AG08395 (cell line): ENCODE results near the gene TLN1.

Experiments
- DNase-seq: peaks from one replicate; pipeline ENCODE4 v3.0.0; 2012; ENCODE audit warnings: mixed read lengths, low spot score

Gene TLN1

GRCh38 chr9:35732185-35732799 is at the start of gene TLN1, which contains the start of gene CREB3:
Gene TLN1, minus strand, starts transcription at chr9:35732195. Its CDS starts 6,501 bp downstream, at chr9:35725694.
Gene CREB3, plus strand, starts transcription at chr9:35732666. Its CDS starts 107 bp downstream, at chr9:35732773.
- peak; percentile 97 for DNase-seq

GRCh38 chr9:35781066-35781465 is 49.1 kb upstream of the TLN1 start:
- no peak for DNase-seq

GRCh38 chr9:35778496-35778895 is 46.5 kb upstream of the TLN1 start:
- DNase-seq: no peak

GRCh38 chr9:35776018-35776417 is 44.0 kb upstream of the TLN1 start:
- DNase-seq: no peak

GRCh38 chr9:35774907-35775635 is 43.1 kb upstream of the TLN1 start:
- DNase-seq: no peak

- no peak for DNase-seq
These were observed 39.9 kb upstream of the TLN1 start for GRCh38 chr9:35771943-35772342.

- DNase-seq: no peak
These were observed 39.5 kb upstream of the TLN1 start for GRCh38 chr9:35771534-35771933.

GRCh38 chr9:35771075-35771433 is 39.1 kb upstream of the TLN1 start:
- no peak for DNase-seq

GRCh38 chr9:35769763-35770162 is 37.8 kb upstream of the TLN1 start:
- no peak for DNase-seq

GRCh38 chr9:35767458-35767857 is 35.5 kb upstream of the TLN1 start:
- DNase-seq: no peak

GRCh38 chr9:35766997-35767396 is 35.0 kb upstream of the TLN1 start:
- DNase-seq: no peak

- no peak for DNase-seq
These were observed 31.8 kb upstream of the TLN1 start for GRCh38 chr9:35763803-35764202.

GRCh38 chr9:35763181-35763580 is 31.2 kb upstream of the TLN1 start:
- DNase-seq: no peak

GRCh38 chr9:35760651-35761050 is 28.7 kb upstream of the TLN1 start:
- DNase-seq: no peak

- DNase-seq: no peak
These were observed 27.8 kb upstream of the TLN1 start for GRCh38 chr9:35759795-35760194.

GRCh38 chr9:35758475-35759050 is 26.6 kb upstream of the TLN1 start:
- DNase-seq: no peak

GRCh38 chr9:35757892-35758275 is 25.9 kb upstream of the TLN1 start:
- DNase-seq: no peak

- no peak for DNase-seq
These were observed 25.4 kb upstream of the TLN1 start for GRCh38 chr9:35757226-35757891.

GRCh38 chr9:35756275-35757225 is 24.6 kb upstream of the TLN1 start:
- DNase-seq: no peak

GRCh38 chr9:35755071-35755470 is 23.1 kb upstream of the TLN1 start:
- DNase-seq: no peak

GRCh38 chr9:35754264-35754663 is 22.3 kb upstream of the TLN1 start, which contains the start of gene MSMP:
Gene MSMP, minus strand, starts transcription at chr9:35754276. Its CDS starts 147 bp downstream, at chr9:35754129.
- DNase-seq: no peak

GRCh38 chr9:35753466-35753865 is 21.5 kb upstream of the TLN1 start:
- no peak for DNase-seq
